ENCODE measurements around the gene TMEM43.

- no peak for TF ChIP-seq CTCF (IDR thresholded peaks at IDR 0.05)
- TF ChIP-seq POLR2A (IDR thresholded peaks at IDR 0.05) = no peak
These were observed 3.0 kb upstream of the TMEM43 start for GRCh38 chr3:14121859-14122258.
